Measurements from ENCODE around the gene RASGRF2.

Gene RASGRF2

GRCh38 chr5:80959768-80960442, at the start of gene RASGRF2:
TSS of gene RASGRF2 (plus strand) at chr5:80960363. CDS start at chr5:80960739, 376 bp downstream.
- no peak within 1 kb of the TSS for H2AFZ ChIP-seq (ENCODE audit: low read length)
- no peaks in the 10 kb centered on the region for H4K20me1 ChIP-seq (ENCODE audit: insufficient read depth, low read length, poor library complexity, severe bottlenecking)
- no peaks in the 10 kb centered on the region for H3K79me2 ChIP-seq (ENCODE audit: insufficient read depth, low read length)
- no peak for TF ChIP-seq CTCF (conservative IDR thresholded peaks at IDR 0.05; ENCODE audit: low read length)
- TF ChIP-seq EZH2phosphoT487 (IDR thresholded peaks at IDR 0.05; ENCODE audit: borderline replicate concordance) = no peak
- H3K4me2 ChIP-seq (ENCODE audit: low read depth, low read length, poor library complexity, severe bottlenecking) = no peak within 1 kb of the TSS
- H3K27me3 ChIP-seq (ENCODE audit: insufficient read depth, low read length, poor library complexity, severe bottlenecking) = no peaks in the 10 kb centered on the region
- no peaks in the 10 kb centered on the region for H3K9me2 ChIP-seq (replicated peaks; ENCODE audit: low read depth, low read length)
- H3K9ac ChIP-seq (ENCODE audit: low read depth, low read length, poor library complexity, severe bottlenecking) = no peak within 1 kb of the TSS
- no peaks in the 10 kb centered on the region for H3K9me3 ChIP-seq (ENCODE audit: insufficient read depth, low read depth, low read length)
- H3K36me3 ChIP-seq (ENCODE audit: insufficient read depth, low read length) = no peaks in the 10 kb centered on the region
- no peaks in the 10 kb centered on the region for H3F3A ChIP-seq (ENCODE audit: low read depth)
- H3K4me1 ChIP-seq (ENCODE audit: insufficient read depth, low read length, poor library complexity, severe bottlenecking) = peaks cover 16% of the 10 kb centered on the region
- no peak within 1 kb of the TSS for H3K4me3 ChIP-seq (ENCODE audit: low read length, poor library complexity, severe bottlenecking)

DNA sequence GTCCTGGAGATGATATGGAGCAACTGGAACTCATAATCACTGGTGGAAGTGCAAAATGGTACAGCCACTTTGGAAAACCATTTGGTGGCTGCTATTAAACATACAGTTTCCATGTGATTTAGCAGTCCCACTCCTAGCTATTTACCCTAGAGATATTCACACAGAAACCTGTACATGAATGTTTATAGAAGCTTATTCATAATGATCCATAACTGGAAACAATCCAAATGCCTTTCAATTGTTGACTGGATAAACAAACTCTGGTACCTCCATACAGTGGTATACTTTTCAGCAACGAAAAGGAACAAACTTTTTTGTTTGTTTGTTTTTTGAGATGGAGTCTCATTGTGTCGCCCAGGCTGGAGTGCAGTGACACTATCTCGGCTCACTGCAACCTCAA, 47.7 kb upstream of the RASGRF2 start:
- Histone ChIP-seq H3K9me3 (ENCODE audit: insufficient read depth, low read depth, low read length) (no peaks in the 10 kb centered on the region; the same call in 1 of the 2 replicates), H4K20me1 (ENCODE audit: insufficient read depth, low read length, poor library complexity, severe bottlenecking) (no peaks in the 10 kb centered on the region), H3K4me1 (ENCODE audit: insufficient read depth, low read length, poor library complexity, severe bottlenecking) (no peaks in the 10 kb centered on the region), H3K27me3 (ENCODE audit: insufficient read depth, low read length, poor library complexity, severe bottlenecking) (no peaks in the 10 kb centered on the region), H3F3A (ENCODE audit: low read depth) (no peaks in the 10 kb centered on the region), H3K4me2 (ENCODE audit: low read depth, low read length, poor library complexity, severe bottlenecking) (no peak overlapping the region), H3K9me2 (replicated peaks; ENCODE audit: low read depth, low read length) (no peaks in the 10 kb centered on the region), H3K36me3 (ENCODE audit: insufficient read depth, low read length) (no peaks in the 10 kb centered on the region), H3K4me3 (ENCODE audit: low read length, poor library complexity, severe bottlenecking) (no peak overlapping the region), H3K9ac (ENCODE audit: low read depth, low read length, poor library complexity, severe bottlenecking) (no peak overlapping the region), H3K79me2 (ENCODE audit: insufficient read depth, low read length) (no peaks in the 10 kb centered on the region), H2AFZ (ENCODE audit: low read length) (no peak overlapping the region)
- TF ChIP-seq EZH2phosphoT487 (IDR thresholded peaks at IDR 0.05; ENCODE audit: borderline replicate concordance) = no peak
- no peak for TF ChIP-seq CTCF (conservative IDR thresholded peaks at IDR 0.05; ENCODE audit: low read length)

DNA sequence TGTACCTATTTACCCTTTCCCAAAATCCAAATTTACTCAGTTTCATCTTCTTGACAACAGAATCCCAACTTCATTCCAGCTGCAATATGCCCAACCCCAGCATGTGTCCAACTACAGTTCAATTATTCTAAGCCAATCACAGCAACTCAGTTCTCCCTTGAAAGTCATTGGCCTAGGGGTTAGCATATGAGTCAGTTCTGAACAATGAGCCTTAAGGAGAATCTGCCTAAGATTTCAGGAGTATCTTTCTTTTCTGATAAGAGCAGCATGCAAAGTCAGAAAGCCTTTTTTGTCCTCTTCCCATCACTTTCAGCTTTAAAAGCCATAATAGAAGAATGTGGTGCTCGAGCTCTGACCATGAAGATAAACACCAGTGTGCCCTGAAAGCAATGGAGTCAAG, 44.4 kb upstream of the RASGRF2 start:
- TF ChIP-seq EZH2phosphoT487 (IDR thresholded peaks at IDR 0.05; ENCODE audit: borderline replicate concordance) (no peak), CTCF (conservative IDR thresholded peaks at IDR 0.05; ENCODE audit: low read length) (no peak)
- no peaks in the 10 kb centered on the region for H3K36me3 ChIP-seq (ENCODE audit: insufficient read depth, low read length)
- no peak overlapping the region for H3K9ac ChIP-seq (ENCODE audit: low read depth, low read length, poor library complexity, severe bottlenecking)
- no peak overlapping the region for H3K4me2 ChIP-seq (ENCODE audit: low read depth, low read length, poor library complexity, severe bottlenecking)
- no peaks in the 10 kb centered on the region for H4K20me1 ChIP-seq (ENCODE audit: insufficient read depth, low read length, poor library complexity, severe bottlenecking)
- no peak overlapping the region for H3K4me3 ChIP-seq (ENCODE audit: low read length, poor library complexity, severe bottlenecking)
- H2AFZ ChIP-seq (ENCODE audit: low read length) = no peak overlapping the region
- H3F3A ChIP-seq (ENCODE audit: low read depth) = no peaks in the 10 kb centered on the region
- no peaks in the 10 kb centered on the region for H3K9me2 ChIP-seq (replicated peaks; ENCODE audit: low read depth, low read length)
- no peaks in the 10 kb centered on the region; the same call in 1 of the 2 replicates for H3K9me3 ChIP-seq (ENCODE audit: insufficient read depth, low read depth, low read length)
- H3K27me3 ChIP-seq (ENCODE audit: insufficient read depth, low read length, poor library complexity, severe bottlenecking) = no peaks in the 10 kb centered on the region
- peaks cover 3% of the 10 kb centered on the region for H3K4me1 ChIP-seq (ENCODE audit: insufficient read depth, low read length, poor library complexity, severe bottlenecking)
- H3K79me2 ChIP-seq (ENCODE audit: insufficient read depth, low read length) = no peaks in the 10 kb centered on the region

All from Loucy (cell line).